Amniotic epithelial cell (primary cell): ENCODE data around the gene MAP6.

Experiments used
- DNase-seq: peaks from one replicate; pipeline ENCODE4 v3.0.0-alpha.2; 2010; ENCODE audit warnings: low read depth

The MAP6 gene

GRCh38 chr11:75566763-75567279 is 102.0 kb downstream of the MAP6 start:
- no peak for DNase-seq

- no peak for DNase-seq
These were observed 102.7 kb downstream of the MAP6 start for GRCh38 chr11:75565916-75566762.

- peak; percentile 64 for DNase-seq
These were observed 103.5 kb downstream of the MAP6 start for GRCh38 chr11:75565221-75565814.

- DNase-seq: peak; percentile 83
These were observed 104.8 kb downstream of the MAP6 start for GRCh38 chr11:75563978-75564552.

- DNase-seq: no peak
These were observed 105.3 kb downstream of the MAP6 start for GRCh38 chr11:75563501-75563977.

GRCh38 chr11:75562836-75563484 is 105.9 kb downstream of the MAP6 start:
- DNase-seq: peak; percentile 70

- DNase-seq: peak; percentile 89
These were observed 106.6 kb downstream of the MAP6 start, which contains the start of gene SERPINH1 for GRCh38 chr11:75562048-75562835. TSS of gene SERPINH1 (plus strand) at chr11:75562253. CDS start at chr11:75566350, 4,097 bp downstream.

GRCh38 chr11:75561426-75562047 is 107.3 kb downstream of the MAP6 start:
- DNase-seq: no peak

GRCh38 chr11:75560644-75561043 is 108.2 kb downstream of the MAP6 start:
- peak; percentile 53 for DNase-seq

GRCh38 chr11:75558939-75559843 is 109.6 kb downstream of the MAP6 start:
- DNase-seq: peak; percentile 94

GRCh38 chr11:75557666-75558494 is 111.0 kb downstream of the MAP6 start:
- DNase-seq: peak; percentile 97

GRCh38 chr11:75556275-75556674 is 112.6 kb downstream of the MAP6 start:
- DNase-seq: no peak

GRCh38 chr11:75555079-75555811 is 113.6 kb downstream of the MAP6 start:
- DNase-seq: no peak

- DNase-seq: peak; percentile 100
These were observed 114.4 kb downstream of the MAP6 start for GRCh38 chr11:75554258-75555022.

GRCh38 chr11:75553889-75554257 is 115.0 kb downstream of the MAP6 start:
- DNase-seq: no peak

- DNase-seq: no peak
These were observed 115.7 kb downstream of the MAP6 start for GRCh38 chr11:75553182-75553581.

- DNase-seq: no peak
These were observed 119.4 kb downstream of the MAP6 start for GRCh38 chr11:75549370-75549958.
